Heart left ventricle (tissue), 13 donors: ENCODE data around the gene VSX2.

Source experiments
- POLR2A ChIP-seq, 2 donors: fragments of 450-650 bp; IDR thresholded peaks; one replicate each; pipeline ENCODE4 v1.6.1; 2017; ENCODE audit warnings: antibody characterized with exemption in 2 of 2, mild to moderate bottlenecking in 2 of 2, moderate library complexity in 2 of 2
- TF ChIP-seq, protein P1 (sequence below), 12 donors: fragments of 200-600 bp; sonication (generic) in 4 of 12; IDR thresholded peaks; one replicate each; pipeline versions ENCODE4 v1.5.0 to v1.8.0; 2018 to 2022; ENCODE audit warnings: antibody characterized with exemption in 12 of 12, mild to moderate bottlenecking in 5 of 12
- donor health status: ischemic (EF 13 %, LVEDD 7.1; RV severe dilation, severe dysfunction).
- donor health status: DM: no; HTN: yes; CAD: no.
- donor health status: DM: no; HTN: no; CAD: no.
- donor health status: ischemic (EF 25% LVEDD 6.9; RV normal size, moderate dysfunction).
- donor health status: ischemic (EF 25% LVEDD 5.7; RV mildly dilated, moderate dysfunction).
- donor health status: ischemic (EF 35%, LVEDD 5.7; RV mildly dilated, moderate dysfunction).
- donor health status: nonischemic (EF 11% LVEDD 7.7; RV severe dilation, severe dysfunction).
- donor health status: DM: yes; HTN: yes; CAD: no.
- donor health status: PGD.
- donor health status: ischemic (EF 29% LVEDD 5.4; RV normal size, mild dysfunction).
- donor health status: nonischemic (EF 23%, LVEDD 6.1; RV moderate dilation, normal function).

- TF ChIP-seq, protein P1, sequence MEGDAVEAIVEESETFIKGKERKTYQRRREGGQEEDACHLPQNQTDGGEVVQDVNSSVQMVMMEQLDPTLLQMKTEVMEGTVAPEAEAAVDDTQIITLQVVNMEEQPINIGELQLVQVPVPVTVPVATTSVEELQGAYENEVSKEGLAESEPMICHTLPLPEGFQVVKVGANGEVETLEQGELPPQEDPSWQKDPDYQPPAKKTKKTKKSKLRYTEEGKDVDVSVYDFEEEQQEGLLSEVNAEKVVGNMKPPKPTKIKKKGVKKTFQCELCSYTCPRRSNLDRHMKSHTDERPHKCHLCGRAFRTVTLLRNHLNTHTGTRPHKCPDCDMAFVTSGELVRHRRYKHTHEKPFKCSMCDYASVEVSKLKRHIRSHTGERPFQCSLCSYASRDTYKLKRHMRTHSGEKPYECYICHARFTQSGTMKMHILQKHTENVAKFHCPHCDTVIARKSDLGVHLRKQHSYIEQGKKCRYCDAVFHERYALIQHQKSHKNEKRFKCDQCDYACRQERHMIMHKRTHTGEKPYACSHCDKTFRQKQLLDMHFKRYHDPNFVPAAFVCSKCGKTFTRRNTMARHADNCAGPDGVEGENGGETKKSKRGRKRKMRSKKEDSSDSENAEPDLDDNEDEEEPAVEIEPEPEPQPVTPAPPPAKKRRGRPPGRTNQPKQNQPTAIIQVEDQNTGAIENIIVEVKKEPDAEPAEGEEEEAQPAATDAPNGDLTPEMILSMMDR (IDR thresholded peaks at IDR 0.05): no peak
- TF ChIP-seq POLR2A (IDR thresholded peaks at IDR 0.05): no peak
Measured at GRCh38 chr14:74240794-74241651, 1.8 kb downstream of the VSX2 start.
